GM04503 (cell line): Measurements from ENCODE around the gene HSPA12B.

Source experiments
- DNase-seq: peaks from one replicate; pipeline ENCODE4 v3.0.0-alpha.2; 2012; ENCODE audit warnings: low read depth

The HSPA12B gene

GRCh38 chr20:3732327-3733118 is at the start of gene HSPA12B:
TSS of gene HSPA12B (plus strand) at chr20:3732685. CDS start at chr20:3738675, 5,990 bp downstream.
- no peak for DNase-seq

- DNase-seq = no peak
Observed at GRCh38 chr20:3685341-3685740, 47.1 kb upstream of the HSPA12B start.

GRCh38 chr20:3686421-3686820 is 46.1 kb upstream of the HSPA12B start:
- no peak for DNase-seq

GRCh38 chr20:3686867-3687321 is 45.6 kb upstream of the HSPA12B start:
- DNase-seq = peak; percentile 93

GRCh38 chr20:3687655-3688054 is 44.8 kb upstream of the HSPA12B start:
- DNase-seq = peak; percentile 44

- no peak for DNase-seq
Observed at GRCh38 chr20:3689978-3690377, 42.5 kb upstream of the HSPA12B start.

GRCh38 chr20:3690413-3690812 is 42.1 kb upstream of the HSPA12B start:
- no peak for DNase-seq

GRCh38 chr20:3691306-3691705 is 41.2 kb upstream of the HSPA12B start:
- DNase-seq = no peak

- no peak for DNase-seq
Observed at GRCh38 chr20:3691897-3692296, 40.6 kb upstream of the HSPA12B start.

- no peak for DNase-seq
Observed at GRCh38 chr20:3692706-3693294, 39.7 kb upstream of the HSPA12B start.

- DNase-seq = no peak
Observed at GRCh38 chr20:3693376-3693775, 39.1 kb upstream of the HSPA12B start.

- DNase-seq = no peak
Observed at GRCh38 chr20:3694864-3695263, 37.6 kb upstream of the HSPA12B start.

- DNase-seq = no peak
Observed at GRCh38 chr20:3696200-3696599, 36.3 kb upstream of the HSPA12B start.

GRCh38 chr20:3696745-3697587 is 35.5 kb upstream of the HSPA12B start:
- DNase-seq = no peak

GRCh38 chr20:3697588-3698305 is 34.7 kb upstream of the HSPA12B start:
- no peak for DNase-seq

- no peak for DNase-seq
Observed at GRCh38 chr20:3698591-3699001, 33.9 kb upstream of the HSPA12B start.

GRCh38 chr20:3699037-3699436 is 33.4 kb upstream of the HSPA12B start:
- DNase-seq = no peak

- no peak for DNase-seq
Observed at GRCh38 chr20:3701061-3701998, 31.2 kb upstream of the HSPA12B start.

GRCh38 chr20:3702611-3703391 is 29.7 kb upstream of the HSPA12B start:
- DNase-seq = no peak

GRCh38 chr20:3704087-3704486 is 28.4 kb upstream of the HSPA12B start:
- DNase-seq = no peak
